AG09319 (cell line): ENCODE measurements around the gene COL13A1.

Experiments used
- DNase-seq: peaks from one replicate; pipeline ENCODE4 v3.0.0-alpha.2; 2010; ENCODE audit warnings: low read depth; ENCODE audit errors: extremely low read depth
- CTCF ChIP-seq: IDR thresholded peaks from 2 replicates; pipeline ENCODE4 v1.5.1; 2011; ENCODE audit warnings: low read depth, mild to moderate bottlenecking, inconsistent platforms, low read length, moderate library complexity

The COL13A1 gene

GRCh38 chr10:69828144-69828870, 26.6 kb downstream of the COL13A1 start:
- no peak for DNase-seq
- TF ChIP-seq CTCF = no peak

- TF ChIP-seq CTCF = no peak
- DNase-seq = no peak
These were observed 28.1 kb downstream of the COL13A1 start for GRCh38 chr10:69829775-69830174.

GRCh38 chr10:69831231-69831855, 29.6 kb downstream of the COL13A1 start:
- TF ChIP-seq CTCF = no peak
- DNase-seq = no peak

GRCh38 chr10:69835233-69835632, 33.5 kb downstream of the COL13A1 start:
- TF ChIP-seq CTCF = no peak
- DNase-seq = no peak

- DNase-seq = no peak
- TF ChIP-seq CTCF = no peak
These were observed 34.4 kb downstream of the COL13A1 start for GRCh38 chr10:69835875-69836730.

- no peak for DNase-seq
- no peak for TF ChIP-seq CTCF
These were observed 35.0 kb downstream of the COL13A1 start for GRCh38 chr10:69836731-69837030.

GRCh38 chr10:69837261-69837660, 35.6 kb downstream of the COL13A1 start:
- DNase-seq = no peak
- no peak for TF ChIP-seq CTCF
